HCT116 (cell line): ENCODE measurements around the gene SEL1L3. TPM values are rescaled to one million over a fixed set of nuclear protein-coding genes. Genes with fewer than 3 reads are reported as not detected.

Experiments used
- ATAC-seq: fragments of 200-7000 bp; cut with Tn5 transposase; 2 replicates; pipeline ENCODE4 v1.9.1; 2020; ENCODE audit warnings: mild to moderate bottlenecking, moderate library complexity
- BruUV-seq: library from RNA; stranded (reverse); fragments of 400-500 nt; replicated peaks from 2 replicates; lab custom pipeline; 2021; lab: Mats Ljungman, UMichigan
- CTCF ChIA-PET: fragments of 300-600 bp; sonication (Branson Sonifier 250); formaldehyde crosslinking; loops from one replicate; lab custom pipeline; 2021; ENCODE audit warnings: antibody characterized with exemption; lab: Charles Lee
- POLR2A ChIA-PET: fragments of 300-600, 350-600 bp; sonication (Branson Sonifier 250); formaldehyde crosslinking; loops from one replicate; lab custom pipeline; 2021; ENCODE audit warnings: antibody characterized with exemption; lab: Charles Lee
- RAD21 ChIA-PET, 2 experiments: fragments of 300-600 bp; sonication (Branson Sonifier 250); formaldehyde crosslinking; loops; one replicate each; lab custom pipeline; 2023; ENCODE audit warnings: low total read pairs in 2 of 2; ENCODE audit not compliant: uncharacterized antibody in 2 of 2, unreplicated experiment in 2 of 2, low non-redundant PET in 1 of 2; lab: Charles Lee
- DNase-seq: peaks from one replicate; pipeline ENCODE4 v3.0.0-alpha.2; 2010; ENCODE audit warnings: low read depth, low spot score
- H2AFZ ChIP-seq: fragments of 200-600 bp; shearing (Covaris generic), sonication (generic); 2 replicates; pipeline ENCODE4 v1.6.1; 2017; ENCODE audit warnings: low read depth, mixed run types, mixed read lengths, antibody characterized with exemption, low read length; ENCODE audit not compliant: poor library complexity, severe bottlenecking
- H3K27ac ChIP-seq: 2 replicates; pipeline ENCODE4 v1.5.1; 2012; ENCODE audit warnings: low read depth, low read length
- H3K27me3 ChIP-seq: fragments of 200-600 bp; sonication (generic); 2 replicates; pipeline ENCODE4 v1.6.1; 2016; ENCODE audit warnings: mixed run types, low read length, mixed read lengths; ENCODE audit not compliant: insufficient read depth
- H3K36me3 ChIP-seq, 2 experiments: fragments of 200-500 bp in 1 of 2; fragments of 200-600 bp in 1 of 2; sonication (Bioruptor generic) in 1 of 2; sonication (generic) in 1 of 2; 2 replicates each; pipeline versions ENCODE4 v1.5.1 to v1.6.1; 2014 to 2016; ENCODE audit warnings: low read length in 2 of 2, inconsistent platforms in 1 of 2, mixed read lengths in 1 of 2, mixed run types in 1 of 2; ENCODE audit not compliant: insufficient read depth in 2 of 2, control insufficient read depth in 1 of 2
- H3K4me1 ChIP-seq, 2 experiments: fragments of 200-600 bp in 1 of 2; sonication (generic) in 1 of 2; 2 replicates each; pipeline versions ENCODE4 v1.5.1 to v1.6.1; 2012 to 2017; ENCODE audit warnings: low read length in 2 of 2, inconsistent platforms in 1 of 2, mild to moderate bottlenecking in 1 of 2, mixed read lengths in 1 of 2, mixed run types in 1 of 2, moderate library complexity in 1 of 2; ENCODE audit not compliant: insufficient read depth in 2 of 2, control insufficient read depth in 1 of 2
- H3K4me2 ChIP-seq: fragments of 200-600 bp; sonication (generic); 2 replicates; pipeline ENCODE4 v1.6.1; 2017; ENCODE audit warnings: mixed run types, low read length, mixed read lengths
- H3K4me3 ChIP-seq, 2 experiments: fragments of 200-600 bp in 1 of 2; sonication (generic) in 1 of 2; replicated peaks in 1 of 2; 2 replicates each; pipeline ENCODE4 v1.5.1; 2011 to 2016; ENCODE audit warnings: low read length in 2 of 2, control low read depth in 1 of 2, low read depth in 1 of 2, mild to moderate bottlenecking in 1 of 2, mixed read lengths in 1 of 2, mixed run types in 1 of 2
- H3K79me2 ChIP-seq: fragments of 200-600 bp; sonication (generic); 2 replicates; pipeline ENCODE4 v1.6.1; 2017; ENCODE audit warnings: mild to moderate bottlenecking, mixed run types, low read length, moderate library complexity, mixed read lengths; ENCODE audit not compliant: insufficient read depth
- H3K9ac ChIP-seq: fragments of 200-600 bp; sonication (generic); 2 replicates; pipeline ENCODE4 v1.6.1; 2016; ENCODE audit warnings: low read length, mixed read lengths
- H3K9me2 ChIP-seq: fragments of 200-600 bp; sonication (generic), shearing (Covaris generic); 2 replicates; pipeline ENCODE4 v1.6.1; 2017; ENCODE audit warnings: mixed run types, mild to moderate bottlenecking, moderate library complexity; ENCODE audit not compliant: insufficient read depth
- H3K9me3 ChIP-seq, 2 experiments: fragments of 200-500 bp in 1 of 2; fragments of 200-600 bp in 1 of 2; sonication (Bioruptor generic) in 1 of 2; sonication (generic) in 1 of 2; 2 replicates each; pipeline ENCODE4 v1.6.1; 2014 to 2017; ENCODE audit warnings: low read length in 2 of 2, mixed read lengths in 2 of 2, inconsistent platforms in 1 of 2, low read depth in 1 of 2, mild to moderate bottlenecking in 1 of 2, mixed run types in 1 of 2, moderate library complexity in 1 of 2; ENCODE audit not compliant: control insufficient read depth in 1 of 2, insufficient read depth in 1 of 2
- H4K20me1 ChIP-seq: fragments of 200-600 bp; sonication (generic), shearing (Covaris generic); 2 replicates; pipeline ENCODE4 v1.6.1; 2017; ENCODE audit warnings: mixed run types, mild to moderate bottlenecking, moderate library complexity; ENCODE audit not compliant: insufficient read depth
- ATF3 ChIP-seq: IDR thresholded peaks from 2 replicates; pipeline ENCODE4 v1.6.1; 2012
- CBX3 ChIP-seq: IDR thresholded peaks from 2 replicates; pipeline ENCODE4 v1.6.1; 2012; ENCODE audit warnings: low read depth
- ELF1 ChIP-seq: IDR thresholded peaks from 2 replicates; pipeline ENCODE4 v1.6.1; 2012; ENCODE audit warnings: low read depth, borderline replicate concordance
- EZH2 ChIP-seq: fragments of 200-600 bp; sonication (generic); IDR thresholded peaks from 2 replicates; pipeline ENCODE4 v1.6.1; 2017; ENCODE audit warnings: antibody characterized with exemption, mixed run types
- EZH2phosphoT487 ChIP-seq: fragments of 200-600 bp; IDR thresholded peaks from 2 replicates; pipeline ENCODE4 v1.6.1; 2018; ENCODE audit warnings: antibody characterized with exemption, borderline replicate concordance
- FOSL1 ChIP-seq: IDR thresholded peaks from 2 replicates; pipeline ENCODE4 v1.6.1; 2012; ENCODE audit warnings: low read depth
- JUND ChIP-seq: IDR thresholded peaks from 2 replicates; pipeline ENCODE4 v1.6.1; 2012
- POLR2A ChIP-seq: IDR thresholded peaks from 2 replicates; pipeline ENCODE4 v1.7.0; 2011; ENCODE audit warnings: borderline replicate concordance; ENCODE audit not compliant: insufficient read depth, insufficient read length; ENCODE audit errors: extremely low read depth
- RAD21 ChIP-seq: IDR thresholded peaks from 2 replicates; pipeline ENCODE4 v1.6.1; 2012; ENCODE audit warnings: low read depth, mild to moderate bottlenecking
- REST ChIP-seq: IDR thresholded peaks from 2 replicates; pipeline ENCODE4 v1.6.1; 2012; ENCODE audit warnings: low read depth
- SIN3A ChIP-seq: IDR thresholded peaks from 2 replicates; pipeline ENCODE4 v1.6.1; 2012; ENCODE audit warnings: low read depth
- SRF ChIP-seq: IDR thresholded peaks from 2 replicates; pipeline ENCODE4 v1.6.1; 2012; ENCODE audit warnings: low read depth
- TCF7L2 ChIP-seq: IDR thresholded peaks from 2 replicates; pipeline ENCODE4 v1.7.0; 2011; ENCODE audit warnings: borderline replicate concordance, inconsistent platforms; ENCODE audit not compliant: insufficient read depth, insufficient read length; ENCODE audit errors: extremely low read depth
- ZBTB33 ChIP-seq: IDR thresholded peaks from 2 replicates; pipeline ENCODE4 v1.6.1; 2011; ENCODE audit warnings: mild to moderate bottlenecking, low read length, moderate library complexity; ENCODE audit not compliant: insufficient replicate concordance; ENCODE audit errors: extremely low read depth
- ZFX ChIP-seq: fragments of 450-650 bp; IDR thresholded peaks from 2 replicates; pipeline ENCODE4 v1.6.1; 2017
- intact Hi-C: fragments of 100-400 bp; cut with micrococcal nuclease; formaldehyde crosslinking; loops from 2 replicates; pipeline ENCODE4 v1.10.0; 2022
- total RNA-seq: library from RNA; stranded (reverse); gene quantifications from one replicate; pipeline ENCODE4 v1.2.1, GENCODE V29; 2021; ENCODE audit not compliant: unreplicated experiment
- TF ChIP-seq, protein P1 (sequence below): IDR thresholded peaks from 2 replicates; pipeline ENCODE4 v1.6.1; 2012
- TF ChIP-seq, protein P2 (sequence below), 3 experiments: fragments of 200-600 bp in 1 of 3; sonication (generic) in 1 of 3; IDR thresholded peaks in 2 of 3; conservative IDR thresholded peaks in 1 of 3; 2 replicates each; pipeline ENCODE4 v1.5.1; 2012 to 2017; ENCODE audit warnings: low read depth in 2 of 3, low read length in 2 of 3, antibody characterized with exemption in 1 of 3, borderline replicate concordance in 1 of 3, control low read depth in 1 of 3, mild to moderate bottlenecking in 1 of 3, mixed read lengths in 1 of 3, mixed run types in 1 of 3, moderate library complexity in 1 of 3; ENCODE audit not compliant: insufficient read depth in 1 of 3

The SEL1L3 gene
- total RNA-seq, 1 experiment from 2014 or later, result 45.0 TPM

GRCh38 chr4:25813448-25814106 is 49.2 kb downstream of the SEL1L3 start:
- TF ChIP-seq CBX3 (no peak), REST (no peak), SRF (no peak), JUND (no peak), TCF7L2 (no peak), EZH2 (no peak), FOSL1 (no peak), SIN3A (no peak), POLR2A (no peak), ATF3 (no peak), EZH2phosphoT487 (no peak), ZBTB33 (no peak), ELF1 (no peak), RAD21 (no peak), ZFX (no peak)
- TF ChIP-seq, protein P1, sequence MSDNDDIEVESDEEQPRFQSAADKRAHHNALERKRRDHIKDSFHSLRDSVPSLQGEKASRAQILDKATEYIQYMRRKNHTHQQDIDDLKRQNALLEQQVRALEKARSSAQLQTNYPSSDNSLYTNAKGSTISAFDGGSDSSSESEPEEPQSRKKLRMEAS, result no peak
- TF ChIP-seq, protein P2, sequence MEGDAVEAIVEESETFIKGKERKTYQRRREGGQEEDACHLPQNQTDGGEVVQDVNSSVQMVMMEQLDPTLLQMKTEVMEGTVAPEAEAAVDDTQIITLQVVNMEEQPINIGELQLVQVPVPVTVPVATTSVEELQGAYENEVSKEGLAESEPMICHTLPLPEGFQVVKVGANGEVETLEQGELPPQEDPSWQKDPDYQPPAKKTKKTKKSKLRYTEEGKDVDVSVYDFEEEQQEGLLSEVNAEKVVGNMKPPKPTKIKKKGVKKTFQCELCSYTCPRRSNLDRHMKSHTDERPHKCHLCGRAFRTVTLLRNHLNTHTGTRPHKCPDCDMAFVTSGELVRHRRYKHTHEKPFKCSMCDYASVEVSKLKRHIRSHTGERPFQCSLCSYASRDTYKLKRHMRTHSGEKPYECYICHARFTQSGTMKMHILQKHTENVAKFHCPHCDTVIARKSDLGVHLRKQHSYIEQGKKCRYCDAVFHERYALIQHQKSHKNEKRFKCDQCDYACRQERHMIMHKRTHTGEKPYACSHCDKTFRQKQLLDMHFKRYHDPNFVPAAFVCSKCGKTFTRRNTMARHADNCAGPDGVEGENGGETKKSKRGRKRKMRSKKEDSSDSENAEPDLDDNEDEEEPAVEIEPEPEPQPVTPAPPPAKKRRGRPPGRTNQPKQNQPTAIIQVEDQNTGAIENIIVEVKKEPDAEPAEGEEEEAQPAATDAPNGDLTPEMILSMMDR (IDR thresholded peaks at IDR 0.05 in 2 of 3, conservative IDR thresholded peaks at IDR 0.05 in 1 of 3; ENCODE audit: borderline replicate concordance in 1 of 3, insufficient read depth in 1 of 3, low read depth in 2 of 3, low read length in 2 of 3), result no peak
- TF ChIP-seq, all 23 proteins: peak for 0
- Histone ChIP-seq H3K27me3 (no peaks in the 10 kb centered on the region), H3K9me2 (no peaks in the 10 kb centered on the region), H3K9me3 (no peaks in the 10 kb centered on the region), H3K79me2 (no peaks in the 10 kb centered on the region), H3K36me3 (peaks cover 0 to 10% of the 10 kb centered on the region in 2 experiments; a peak in 2 of 4 replicates), H2AFZ (no peak overlapping the region), H3K27ac (no peak overlapping the region), H3K9ac (no peak overlapping the region), H3K4me1 (peaks cover 3 to 9% of the 10 kb centered on the region in 2 experiments; a peak in 3 of 4 replicates), H3K4me2 (no peak overlapping the region), H3K4me3 (no peak overlapping the region), H4K20me1 (no peaks in the 10 kb centered on the region)
- intact Hi-C loops, result no loop called here
- BruUV-seq, result no TSS peak
- ChIA-PET CTCF (no interaction called here), POLR2A (no interaction called here), RAD21 (no interaction called here)
- ATAC-seq (no peak), DNase-seq (no peak)
